ENCODE results near the gene COL28A1.

GRCh38 chr7:7552199-7552598, 16.5 kb upstream of the COL28A1 start:
- TF ChIP-seq POLR2A (IDR thresholded peaks at IDR 0.05) (no peak), CTCF (IDR thresholded peaks at IDR 0.05) (no peak)
